Neural progenitor cell (in vitro differentiated cells): Measurements from ENCODE around the gene ELMOD1. TPM values are rescaled to one million over a fixed set of nuclear protein-coding genes. Genes with fewer than 3 reads are reported as not detected.

Experiments
- DNase-seq: peaks from one replicate; pipeline ENCODE4 v3.0.0-alpha.2; 2016; ENCODE audit warnings: low spot score
- H2AFZ ChIP-seq: fragments of 200-600 bp; sonication (generic); replicated peaks from 2 replicates; pipeline ENCODE4 v1.6.1; 2016; ENCODE audit warnings: antibody characterized with exemption
- H3F3A ChIP-seq: fragments of 200-600 bp; sonication (generic); 2 replicates; pipeline ENCODE4 v1.6.1; 2016; ENCODE audit warnings: antibody characterized with exemption, low read depth
- H3K27ac ChIP-seq: fragments of 200-600 bp; sonication (generic); 2 replicates; pipeline ENCODE4 v1.5.1; 2016; ENCODE audit warnings: mild to moderate bottlenecking
- H3K27me3 ChIP-seq: fragments of 200-600 bp; sonication (generic); 2 replicates; pipeline ENCODE4 v1.6.1; 2016; ENCODE audit warnings: mild to moderate bottlenecking, moderate library complexity
- H3K36me3 ChIP-seq: fragments of 200-600 bp; sonication (generic); 2 replicates; pipeline ENCODE4 v1.5.1; 2016
- H3K4me1 ChIP-seq: fragments of 200-600 bp; sonication (generic); 2 replicates; pipeline ENCODE4 v1.6.1; 2016; ENCODE audit warnings: mixed run types
- H3K4me2 ChIP-seq: fragments of 200-600 bp; sonication (generic); 2 replicates; pipeline ENCODE4 v1.6.1; 2016
- H3K4me3 ChIP-seq: fragments of 200-600 bp; sonication (generic); 2 replicates; pipeline ENCODE4 v1.5.1; 2016
- H3K79me2 ChIP-seq: fragments of 200-600 bp; sonication (generic); 2 replicates; pipeline ENCODE4 v1.6.1; 2016; ENCODE audit warnings: low read depth
- H3K9ac ChIP-seq: fragments of 200-600 bp; sonication (generic); 2 replicates; pipeline ENCODE4 v1.6.1; 2016
- H3K9me3 ChIP-seq: fragments of 200-600 bp; sonication (generic); 2 replicates; pipeline ENCODE4 v1.5.1; 2016; ENCODE audit warnings: low read depth
- H4K20me1 ChIP-seq: fragments of 200-600 bp; sonication (generic); 2 replicates; pipeline ENCODE4 v1.6.1; 2016; ENCODE audit warnings: low read depth
- H3K27ac Mint-ChIP-seq: 3 replicates; pipeline ENCODE4 v1.8.0; 2021; ENCODE audit warnings: mixed read lengths
- H3K27me3 Mint-ChIP-seq: 2 replicates; pipeline ENCODE4 v1.8.0; 2022; ENCODE audit warnings: low read depth, mild to moderate bottlenecking, inconsistent platforms, moderate library complexity, mixed read lengths; ENCODE audit not compliant: insufficient read depth
- H3K36me3 Mint-ChIP-seq: 3 replicates; pipeline ENCODE4 v1.8.0; 2021; ENCODE audit warnings: mixed read lengths
- H3K4me1 Mint-ChIP-seq: 3 replicates; pipeline ENCODE4 v1.8.0; 2021; ENCODE audit warnings: mixed read lengths
- H3K4me3 Mint-ChIP-seq: 3 replicates; pipeline ENCODE4 v1.8.0; 2021; ENCODE audit warnings: mild to moderate bottlenecking, moderate library complexity, mixed read lengths
- H3K9me3 Mint-ChIP-seq: 3 replicates; pipeline ENCODE4 v1.8.0; 2020; ENCODE audit warnings: mixed read lengths
- CTCF ChIP-seq: fragments of 200-600 bp; sonication (generic); IDR thresholded peaks from 2 replicates; pipeline ENCODE4 v1.5.1; 2017; ENCODE audit warnings: antibody characterized with exemption, mild to moderate bottlenecking
- EZH2 ChIP-seq: fragments of 200-600 bp; sonication (generic); IDR thresholded peaks from 2 replicates; pipeline ENCODE4 v1.6.1; 2017; ENCODE audit warnings: antibody characterized with exemption, mild to moderate bottlenecking, moderate library complexity
- EZH2phosphoT487 ChIP-seq: fragments of 200-600 bp; sonication (generic); IDR thresholded peaks from 2 replicates; pipeline ENCODE4 v1.6.1; 2017; ENCODE audit warnings: antibody characterized with exemption
- total RNA-seq: library from RNA; depleted of rRNA; stranded (reverse); fragments of >200 nt; gene quantifications from 2 replicates; pipeline ENCODE4 v1.2.3, GENCODE V29; 2015; ENCODE audit warnings: low replicate concordance

The ELMOD1 gene
- total RNA-seq, 1 donor from 2014 or later = not detected

GRCh38 chr11:107683807-107684206, 92.9 kb downstream of the ELMOD1 start:
- no peak overlapping the region for H3K4me3 Mint-ChIP-seq
- Histone ChIP-seq H3K4me1 (no peaks in the 10 kb centered on the region), H4K20me1 (no peaks in the 10 kb centered on the region), H3K4me3 (no peak overlapping the region), H3F3A (no peaks in the 10 kb centered on the region), H2AFZ (peak overlapping the region; percentile 9), H3K27me3 (no peaks in the 10 kb centered on the region), H3K9me3 (no peaks in the 10 kb centered on the region), H3K9ac (no peak overlapping the region), H3K36me3 (no peaks in the 10 kb centered on the region), H3K79me2 (no peaks in the 10 kb centered on the region), H3K27ac (no peak overlapping the region), H3K4me2 (no peak overlapping the region)
- H3K9me3 Mint-ChIP-seq = no peaks in the 10 kb centered on the region
- DNase-seq = peak; percentile 31
- peaks cover 2% of the 10 kb centered on the region for H3K4me1 Mint-ChIP-seq
- H3K27me3 Mint-ChIP-seq = peaks cover 2% of the 10 kb centered on the region
- TF ChIP-seq EZH2 (no peak), CTCF (peak; percentile 56)
- H3K36me3 Mint-ChIP-seq = no peaks in the 10 kb centered on the region
- H3K27ac Mint-ChIP-seq = no peak overlapping the region

GRCh38 chr11:107688322-107688918, 97.5 kb downstream of the ELMOD1 start:
- Histone ChIP-seq H3K9me3 (no peaks in the 10 kb centered on the region), H3K4me1 (no peaks in the 10 kb centered on the region), H3F3A (no peaks in the 10 kb centered on the region), H3K27ac (no peak overlapping the region), H3K36me3 (no peaks in the 10 kb centered on the region), H4K20me1 (no peaks in the 10 kb centered on the region), H3K4me3 (no peak overlapping the region), H3K4me2 (no peak overlapping the region), H3K9ac (no peak overlapping the region), H3K79me2 (no peaks in the 10 kb centered on the region), H3K27me3 (no peaks in the 10 kb centered on the region), H2AFZ (no peak overlapping the region)
- DNase-seq = no peak
- Mint-ChIP-seq H3K9me3 (peaks cover 3% of the 10 kb centered on the region), H3K4me3 (no peak overlapping the region), H3K27ac (no peak overlapping the region), H3K27me3 (peaks cover 2% of the 10 kb centered on the region), H3K36me3 (no peaks in the 10 kb centered on the region), H3K4me1 (no peaks in the 10 kb centered on the region)
- TF ChIP-seq CTCF (no peak), EZH2 (no peak), EZH2phosphoT487 (no peak)

GRCh38 chr11:107689317-107690202, 98.6 kb downstream of the ELMOD1 start:
- Histone ChIP-seq H3K4me2 (no peak overlapping the region), H4K20me1 (no peaks in the 10 kb centered on the region), H3K27me3 (no peaks in the 10 kb centered on the region), H3K36me3 (no peaks in the 10 kb centered on the region), H3K4me1 (no peaks in the 10 kb centered on the region), H2AFZ (no peak overlapping the region), H3K27ac (no peak overlapping the region), H3F3A (no peaks in the 10 kb centered on the region), H3K79me2 (no peaks in the 10 kb centered on the region), H3K9ac (no peak overlapping the region), H3K9me3 (no peaks in the 10 kb centered on the region), H3K4me3 (no peak overlapping the region)
- Mint-ChIP-seq H3K27ac (no peak overlapping the region), H3K4me1 (no peaks in the 10 kb centered on the region), H3K36me3 (no peaks in the 10 kb centered on the region), H3K9me3 (peaks cover 3% of the 10 kb centered on the region), H3K4me3 (no peak overlapping the region), H3K27me3 (no peaks in the 10 kb centered on the region)
- DNase-seq = peak; percentile 84
- TF ChIP-seq CTCF = peak; percentile 81
- TF ChIP-seq EZH2phosphoT487 = no peak
